SK-N-SH (cell line): ENCODE results near the gene OR8G5.

Experiments used
- ELF1 ChIP-seq: IDR thresholded peaks from 2 replicates; pipeline ENCODE4 v1.4.0; 2012
- POLR2AphosphoS5 ChIP-seq: IDR thresholded peaks from 2 replicates; pipeline ENCODE4 v1.6.1; 2012; ENCODE audit warnings: low read depth, low read length
- RFX5 ChIP-seq: IDR thresholded peaks from 2 replicates; pipeline ENCODE4 v1.6.1; 2012; ENCODE audit warnings: mild to moderate bottlenecking, improper control_type of control experiment, low read length
- TAF1 ChIP-seq: IDR thresholded peaks from 2 replicates; pipeline ENCODE4 v1.6.1; 2012; ENCODE audit warnings: low read depth, mild to moderate bottlenecking, low read length, moderate library complexity, borderline replicate concordance
- YY1 ChIP-seq: IDR thresholded peaks from 2 replicates; pipeline ENCODE4 v1.4.0; 2012; ENCODE audit warnings: low read depth, mild to moderate bottlenecking
- TF ChIP-seq, protein P1 (sequence below): fragments of 200-600 bp; sonication (generic); IDR thresholded peaks from 2 replicates; pipeline ENCODE4 v1.6.1; 2017; ENCODE audit warnings: antibody characterized with exemption, mild to moderate bottlenecking, moderate library complexity

DNA sequence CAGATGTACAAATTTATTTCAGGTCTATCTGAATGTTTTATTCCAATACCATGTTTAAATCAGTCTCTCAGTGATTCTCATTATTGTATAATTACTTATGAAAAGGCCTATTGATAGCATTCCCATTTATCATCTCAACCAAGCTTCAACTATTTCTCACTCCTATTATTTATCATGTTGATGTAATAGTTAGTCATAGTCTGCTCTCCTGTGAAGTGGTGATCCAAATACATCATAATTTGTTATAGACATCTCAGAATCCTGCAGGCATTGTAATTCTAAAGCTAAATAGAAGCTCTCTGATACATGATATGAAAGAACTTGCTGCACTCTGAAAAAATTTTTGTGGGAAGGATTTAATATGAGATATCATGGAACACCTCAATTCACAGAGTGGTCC, 37.0 kb upstream of the OR8G5 start:
- TF ChIP-seq ELF1 (no peak), TAF1 (no peak), RFX5 (no peak), YY1 (no peak), POLR2AphosphoS5 (no peak)
- TF ChIP-seq, protein P1, sequence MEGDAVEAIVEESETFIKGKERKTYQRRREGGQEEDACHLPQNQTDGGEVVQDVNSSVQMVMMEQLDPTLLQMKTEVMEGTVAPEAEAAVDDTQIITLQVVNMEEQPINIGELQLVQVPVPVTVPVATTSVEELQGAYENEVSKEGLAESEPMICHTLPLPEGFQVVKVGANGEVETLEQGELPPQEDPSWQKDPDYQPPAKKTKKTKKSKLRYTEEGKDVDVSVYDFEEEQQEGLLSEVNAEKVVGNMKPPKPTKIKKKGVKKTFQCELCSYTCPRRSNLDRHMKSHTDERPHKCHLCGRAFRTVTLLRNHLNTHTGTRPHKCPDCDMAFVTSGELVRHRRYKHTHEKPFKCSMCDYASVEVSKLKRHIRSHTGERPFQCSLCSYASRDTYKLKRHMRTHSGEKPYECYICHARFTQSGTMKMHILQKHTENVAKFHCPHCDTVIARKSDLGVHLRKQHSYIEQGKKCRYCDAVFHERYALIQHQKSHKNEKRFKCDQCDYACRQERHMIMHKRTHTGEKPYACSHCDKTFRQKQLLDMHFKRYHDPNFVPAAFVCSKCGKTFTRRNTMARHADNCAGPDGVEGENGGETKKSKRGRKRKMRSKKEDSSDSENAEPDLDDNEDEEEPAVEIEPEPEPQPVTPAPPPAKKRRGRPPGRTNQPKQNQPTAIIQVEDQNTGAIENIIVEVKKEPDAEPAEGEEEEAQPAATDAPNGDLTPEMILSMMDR = no peak
